Measurements from ENCODE around the gene PER1.

Gene PER1

GRCh38 chr17:8138672-8139371, 13.4 kb downstream of the PER1 start:
- DNase-seq (ENCODE audit: low spot score) = peak; percentile 92

DNA sequence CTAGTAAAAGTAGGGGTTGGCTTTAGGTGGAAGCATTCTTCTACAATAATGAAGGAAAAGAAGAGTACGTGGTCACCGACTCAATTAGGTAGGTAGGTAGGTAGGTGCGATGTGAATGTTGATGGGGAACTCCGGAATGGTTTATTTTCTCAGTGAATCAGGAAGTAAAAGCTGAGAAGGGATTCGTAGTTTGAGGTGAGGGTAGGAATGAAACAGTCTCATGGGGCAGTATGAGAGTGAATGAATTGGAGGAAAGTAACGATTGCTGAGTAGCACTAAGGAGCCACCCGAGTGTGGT, 13.9 kb downstream of the PER1 start:
- no peak for DNase-seq (ENCODE audit: low spot score)

DNA sequence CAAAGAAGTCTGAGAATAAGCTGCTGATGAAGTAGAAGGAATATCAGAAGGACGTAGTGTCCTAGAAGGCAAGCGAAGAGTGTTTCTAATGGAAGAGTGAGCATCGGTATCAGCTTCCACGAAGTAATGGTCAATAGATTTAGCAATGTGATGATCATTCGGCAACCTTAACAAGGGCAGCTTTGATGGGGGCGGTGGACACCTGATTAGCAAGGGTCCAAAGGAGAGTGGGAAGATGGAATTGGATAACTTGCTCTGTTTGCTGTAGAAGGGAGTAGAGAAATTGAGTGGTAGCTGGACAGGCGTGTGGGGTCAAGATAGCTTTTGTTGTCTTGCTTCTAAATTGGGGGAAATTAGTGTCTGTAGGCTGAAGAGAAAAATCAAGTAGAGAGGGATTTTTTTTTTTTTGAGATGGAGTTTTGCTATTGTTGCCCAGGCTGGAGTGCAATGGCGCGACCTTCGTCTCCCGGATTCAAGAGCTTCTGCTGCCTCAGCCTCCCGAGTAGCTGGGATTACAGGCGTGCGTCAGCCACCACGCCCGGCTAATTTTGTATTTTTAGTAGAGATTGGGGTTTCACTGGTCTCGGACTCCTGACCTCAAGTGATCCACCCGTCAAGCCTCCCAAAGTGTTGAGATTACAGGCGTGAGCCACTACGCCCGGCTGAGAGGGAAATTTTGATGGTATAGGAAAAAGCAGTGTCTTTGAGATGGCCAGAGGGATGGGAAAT, 14.4 kb downstream of the PER1 start:
- DNase-seq (ENCODE audit: low spot score) = no peak

GRCh38 chr17:8133941-8134340, 18.3 kb downstream of the PER1 start:
- no peak for DNase-seq (ENCODE audit: low spot score)

DNA sequence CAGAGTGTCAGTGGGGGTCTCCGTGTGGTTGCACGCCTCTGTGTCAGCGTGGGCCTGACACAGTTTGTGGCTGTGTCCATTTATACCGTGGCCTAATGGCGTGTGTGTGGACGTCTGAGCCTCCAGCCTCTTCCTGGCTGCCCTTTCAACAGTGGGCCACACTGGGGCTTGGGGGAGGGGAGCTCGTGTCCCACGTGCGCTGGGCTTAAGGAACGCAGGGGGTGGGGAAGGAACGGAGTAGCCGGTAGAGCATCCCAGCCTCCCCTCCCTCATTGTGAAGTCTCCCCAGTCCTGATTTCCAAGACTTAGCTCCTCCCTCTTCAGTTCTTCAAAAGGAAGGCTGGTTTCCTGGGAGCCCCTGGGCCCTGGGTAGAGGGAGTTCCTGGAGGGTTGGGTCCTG, 18.8 kb downstream of the PER1 start:
- no peak for DNase-seq (ENCODE audit: low spot score)

- DNase-seq (ENCODE audit: low spot score) = no peak
Measured at GRCh38 chr17:8131844-8132441, 20.3 kb downstream of the PER1 start.

DNA sequence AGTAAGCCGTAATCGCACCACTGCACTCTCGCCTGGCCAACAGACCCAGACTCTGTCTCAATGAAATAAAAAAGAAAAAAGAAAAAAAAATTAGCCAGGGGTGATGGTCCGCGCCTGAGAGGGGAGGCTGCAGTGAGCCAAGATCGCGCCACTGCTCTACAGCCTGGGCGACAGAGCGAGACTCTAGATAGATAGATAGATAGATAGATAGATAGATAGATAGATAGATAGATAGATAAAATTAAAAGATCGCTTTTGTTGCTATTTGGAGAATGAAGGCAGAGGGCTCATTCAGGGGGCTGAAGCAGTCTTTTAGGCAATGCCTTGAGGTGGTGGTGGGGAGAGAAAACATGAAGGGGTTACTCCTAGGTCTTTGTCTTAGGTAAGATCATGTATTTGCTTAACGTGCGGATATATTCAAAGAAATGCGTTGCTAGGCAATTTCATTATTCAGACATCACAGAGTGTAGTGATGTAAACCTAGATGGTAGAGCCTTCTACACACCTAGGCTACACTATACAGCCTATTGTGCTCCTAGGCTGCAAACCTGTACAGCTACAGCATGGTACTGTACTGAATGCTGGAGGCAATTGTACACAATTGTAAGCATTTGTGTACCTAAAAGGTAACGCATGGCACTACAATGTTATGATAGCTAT, 23.9 kb downstream of the PER1 start:
- DNase-seq (ENCODE audit: low spot score) = no peak

GRCh38 chr17:8126491-8127066, 25.6 kb downstream of the PER1 start:
- DNase-seq (ENCODE audit: low spot score) = peak; percentile 63

DNA sequence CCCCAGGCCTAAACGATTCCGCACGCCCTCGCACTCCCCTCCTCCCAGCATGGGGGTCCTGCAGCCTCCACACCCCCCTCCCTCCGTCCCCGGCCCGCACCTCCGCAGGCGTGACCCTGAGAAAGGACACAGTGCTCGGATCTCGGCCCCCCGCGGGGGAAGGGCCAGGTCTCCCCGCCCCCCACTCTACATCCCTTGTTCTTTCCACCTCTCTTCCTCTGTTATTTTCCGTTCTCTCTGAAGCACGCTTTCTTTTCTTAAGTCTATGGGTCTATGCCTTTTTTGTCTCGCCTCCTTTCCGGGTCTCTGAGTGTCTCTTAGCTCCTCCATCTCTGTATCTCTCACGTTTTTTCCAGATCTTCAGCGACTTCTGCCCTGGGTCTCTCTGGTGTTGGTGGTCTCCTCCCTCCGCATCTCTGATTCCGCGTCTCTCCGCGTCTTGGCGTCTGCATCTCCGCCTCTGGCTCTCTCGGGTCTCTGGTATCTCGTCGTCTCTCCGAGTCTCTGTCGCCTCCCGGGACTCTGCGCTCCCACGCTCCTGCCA, 26.2 kb downstream of the PER1 start:
- no peak for DNase-seq (ENCODE audit: low spot score)

DNA sequence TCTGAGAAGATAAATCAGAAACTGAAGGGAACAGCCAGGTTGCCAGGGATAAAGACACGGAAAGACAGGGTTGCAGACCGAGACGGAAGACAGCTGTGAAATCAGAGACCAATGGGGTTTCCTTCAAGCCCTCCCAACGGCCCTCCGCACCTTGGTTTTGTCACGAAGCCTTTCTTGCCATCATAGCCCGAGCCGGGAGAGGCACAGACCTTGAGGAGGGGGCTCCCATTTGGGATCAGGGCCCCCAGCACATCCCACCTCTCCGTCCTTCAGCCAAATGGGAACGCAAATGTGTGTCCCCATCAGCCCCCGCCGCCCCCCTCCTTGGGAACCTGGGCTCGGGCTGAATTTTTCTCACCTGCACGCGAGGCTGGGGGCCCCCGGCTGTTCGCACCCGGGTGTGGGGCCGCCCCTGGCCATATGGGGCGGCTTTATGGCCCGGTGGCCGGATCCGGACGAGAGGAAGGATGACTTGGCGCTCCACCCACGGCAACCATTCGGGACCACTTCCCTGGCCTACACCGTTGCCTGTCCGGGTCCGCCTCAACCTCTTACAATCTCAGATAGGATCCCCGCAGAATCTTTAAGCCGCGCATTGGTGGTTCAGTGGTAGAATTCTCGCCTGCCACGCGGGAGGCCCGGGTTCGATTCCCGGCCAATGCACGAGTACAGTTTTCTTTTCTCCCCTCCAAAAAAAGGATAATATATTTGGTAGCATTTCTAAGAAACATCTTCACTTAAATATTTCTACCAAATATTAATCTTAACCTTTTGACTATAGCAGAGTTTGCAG, 26.9 kb downstream of the PER1 start:
- DNase-seq (ENCODE audit: low spot score) = peak; percentile 70

- no peak for DNase-seq (ENCODE audit: low spot score)
Measured at GRCh38 chr17:8124350-8125153, 27.7 kb downstream of the PER1 start.

DNA sequence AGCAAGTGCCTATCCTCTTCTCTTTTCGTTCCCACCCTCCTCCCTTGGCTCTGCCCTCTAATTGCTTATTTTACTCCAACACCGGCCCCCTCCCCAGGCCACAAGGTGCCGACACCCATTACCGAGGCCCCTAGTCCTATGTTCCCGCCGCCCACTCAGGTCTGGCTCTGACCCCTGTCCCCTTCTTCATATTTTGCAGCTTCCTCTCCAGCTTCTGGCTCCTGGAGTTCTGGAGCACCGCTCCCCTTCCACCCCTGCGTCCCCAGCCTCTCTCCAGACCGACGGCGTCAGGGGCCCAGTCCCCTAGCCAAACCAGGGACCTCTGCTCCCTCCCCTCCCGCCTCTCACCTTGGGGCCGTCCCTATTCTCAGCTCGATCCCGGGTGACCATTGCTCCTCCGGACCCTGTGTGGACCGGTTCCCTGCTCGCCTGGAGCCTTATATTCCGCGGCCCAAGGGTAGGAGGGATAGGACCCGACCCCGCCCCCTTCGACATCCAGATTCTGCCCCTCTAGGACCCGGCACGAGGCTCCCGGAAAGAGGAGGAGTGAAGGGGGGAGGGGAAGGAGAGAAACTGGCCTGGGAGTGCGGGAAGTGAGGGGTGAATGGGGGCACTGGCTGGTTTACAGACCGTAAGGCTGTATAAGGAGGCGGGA, 28.4 kb downstream of the PER1 start, which contains the start of gene HES7:
HES7 (minus strand) TSS at position 412 of the 655 bp plus-strand sequence; CDS start at position 390, 22 bp downstream.
- DNase-seq (ENCODE audit: low spot score) = no peak

DNA sequence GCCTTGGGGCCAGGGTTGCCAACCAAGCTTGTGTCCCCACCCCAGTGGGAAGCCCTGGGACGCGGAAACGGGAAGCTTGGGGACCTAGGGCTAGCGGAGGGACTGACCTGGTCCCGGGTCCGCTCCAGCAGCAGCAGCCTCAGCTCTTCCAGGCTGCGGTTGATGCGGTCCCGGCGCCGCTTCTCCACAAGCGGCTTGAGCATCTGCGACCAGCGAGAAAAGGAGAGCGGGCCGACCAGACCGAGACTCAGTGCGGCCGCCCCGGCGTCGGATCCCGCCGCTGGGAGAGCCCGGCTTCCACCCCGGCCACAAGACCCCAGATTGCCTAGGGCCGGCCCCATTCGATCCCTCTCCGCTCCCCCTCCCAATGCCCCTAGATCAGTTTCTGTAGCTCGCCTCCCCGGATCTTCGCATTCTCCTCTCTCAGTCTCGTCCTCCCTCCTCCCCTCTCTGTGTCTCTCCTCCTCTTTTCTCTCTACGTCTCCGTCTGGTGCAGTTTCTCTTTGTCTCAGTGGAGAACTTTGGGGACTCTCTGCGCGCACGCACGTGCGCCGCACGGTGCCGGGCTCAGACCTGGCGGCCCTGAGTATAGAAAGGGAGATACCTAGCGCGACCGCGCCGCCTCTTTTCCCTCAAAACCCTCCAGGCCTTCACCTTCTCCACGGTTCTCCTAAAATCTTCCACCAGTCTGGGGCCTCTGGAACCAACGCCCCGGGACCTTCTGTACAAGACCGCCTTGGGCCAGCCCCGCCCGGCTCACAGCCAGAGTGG, 29.1 kb downstream of the PER1 start:
- no peak for DNase-seq (ENCODE audit: low spot score)

DNA sequence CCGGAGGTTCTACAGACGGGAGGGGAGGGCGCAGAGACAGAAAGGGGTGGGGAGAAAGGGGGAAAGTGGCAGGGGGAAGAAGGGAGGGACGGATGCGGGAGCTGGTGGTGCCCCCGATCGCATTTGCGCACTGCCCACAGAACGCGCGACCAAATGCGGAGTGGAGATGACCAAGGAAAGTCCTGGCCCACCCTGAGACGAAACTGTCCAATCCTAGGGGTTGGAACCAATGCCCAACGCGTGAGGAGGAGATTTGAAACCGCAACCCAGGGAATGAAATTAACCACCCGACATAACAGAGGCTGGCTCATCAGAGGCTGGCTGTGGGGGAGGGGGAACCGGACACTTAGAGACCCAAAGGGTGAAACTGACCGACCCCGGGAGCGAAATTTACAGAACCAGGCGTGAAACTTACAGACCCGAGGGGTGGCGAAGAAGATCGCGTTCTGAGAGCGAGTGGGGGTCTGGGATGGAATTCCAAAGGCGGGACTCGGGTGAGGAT, 29.7 kb downstream of the PER1 start:
- DNase-seq (ENCODE audit: low spot score) = no peak

DNA sequence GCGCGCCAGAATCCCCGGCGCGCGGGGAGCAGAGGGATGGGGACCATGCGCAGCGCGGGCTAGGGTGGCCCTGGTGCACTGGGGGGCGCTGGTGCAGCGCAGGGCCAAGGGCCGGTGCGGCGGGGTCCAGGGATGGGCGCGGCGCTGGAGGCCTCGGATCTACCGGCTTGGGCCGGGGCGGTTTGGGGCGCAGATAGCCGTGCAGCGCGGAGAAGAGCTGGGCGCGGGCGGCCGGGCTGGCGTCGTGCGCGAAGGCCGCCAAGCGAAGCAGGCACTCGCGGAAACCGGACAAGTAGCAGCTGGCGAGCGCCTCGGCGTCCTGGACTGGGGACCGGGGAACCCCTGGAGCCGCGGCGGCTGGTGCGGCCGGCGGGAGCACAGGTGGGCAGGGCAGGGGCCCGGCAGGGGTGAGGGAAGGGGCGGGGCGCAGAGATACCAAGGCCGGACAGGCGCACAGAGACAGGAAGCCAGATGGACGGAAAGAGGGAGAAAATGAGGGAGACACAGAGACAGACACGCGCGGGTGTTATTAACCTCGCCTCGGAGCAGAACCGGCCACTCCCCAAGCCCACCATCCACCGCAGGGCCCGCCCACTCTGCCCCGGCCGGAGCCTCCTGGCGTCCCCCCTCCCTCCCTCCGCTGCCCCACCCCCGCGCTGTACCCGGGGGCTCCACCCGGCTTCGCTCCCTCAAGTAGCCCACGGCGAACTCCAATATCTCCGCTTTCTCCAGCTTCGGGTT, 30.4 kb downstream of the PER1 start:
- peak; percentile 58 for DNase-seq (ENCODE audit: low spot score)

GRCh38 chr17:8121407-8121680, 30.9 kb downstream of the PER1 start:
- DNase-seq (ENCODE audit: low spot score) = no peak

GRCh38 chr17:8120520-8121406, 31.4 kb downstream of the PER1 start:
- peak; percentile 62 for DNase-seq (ENCODE audit: low spot score)

Data from AG20443 (cell line).